WTC11 (cell line): ENCODE measurements around the gene HTR4. TPM values are rescaled to one million over a fixed set of nuclear protein-coding genes. Genes with fewer than 3 reads are reported as not detected.

ENCODE experiments used
- ATAC-seq: fragments of 200-7000 bp; cut with Tn5 transposase; 2 replicates; pipeline ENCODE4 v1.10.0; 2021; ENCODE audit warnings: mild to moderate bottlenecking, moderate library complexity
- CTCF ChIA-PET: fragments of 300-600 bp; sonication (Branson Sonifier 250); formaldehyde crosslinking; loops from one replicate; lab custom pipeline; 2021; ENCODE audit warnings: antibody characterized with exemption; lab: Charles Lee
- POLR2A ChIA-PET: fragments of 350-600 bp; sonication (Branson Sonifier 250); formaldehyde crosslinking; loops from one replicate; lab custom pipeline; 2021; ENCODE audit warnings: antibody characterized with exemption; lab: Charles Lee
- DNase-seq: peaks from one replicate; pipeline ENCODE4 v3.0.0; 2021; ENCODE audit warnings: low spot score
- H3K27ac Mint-ChIP-seq: 2 replicates; pipeline ENCODE4 v1.8.0; 2021; ENCODE audit warnings: mixed read lengths
- H3K27me3 Mint-ChIP-seq: 2 replicates; pipeline ENCODE4 v1.8.0; 2021; ENCODE audit warnings: low read depth, mild to moderate bottlenecking, moderate library complexity, mixed read lengths
- H3K36me3 Mint-ChIP-seq: 2 replicates; pipeline ENCODE4 v1.8.0; 2021; ENCODE audit warnings: mixed read lengths
- H3K4me1 Mint-ChIP-seq: 2 replicates; pipeline ENCODE4 v1.8.0; 2022; ENCODE audit warnings: mixed read lengths
- H3K4me3 Mint-ChIP-seq: 2 replicates; pipeline ENCODE4 v1.8.0; 2021; ENCODE audit warnings: mild to moderate bottlenecking, moderate library complexity, mixed read lengths
- H3K9me3 Mint-ChIP-seq: 2 replicates; pipeline ENCODE4 v1.8.0; 2021; ENCODE audit warnings: mixed read lengths
- AFF4 ChIP-seq: sonication (generic); formaldehyde crosslinking; IDR thresholded peaks from 2 replicates; pipeline ENCODE4 v1.8.1; 2023; ENCODE audit warnings: mild to moderate bottlenecking, missing genetic modification reagents, borderline replicate concordance
- FOXK1 ChIP-seq: sonication (generic); formaldehyde crosslinking; IDR thresholded peaks from 2 replicates; pipeline ENCODE4 v1.8.0; 2022; ENCODE audit warnings: mild to moderate bottlenecking, moderate library complexity, missing genetic modification reagents
- FOXP4 ChIP-seq: sonication (generic); formaldehyde crosslinking; IDR thresholded peaks from 2 replicates; pipeline ENCODE4 v1.8.0; 2022; ENCODE audit warnings: mild to moderate bottlenecking, missing genetic modification reagents
- GTF2I ChIP-seq: fragments of 250-450 bp; sonication (Bioruptor Pico); conservative IDR thresholded peaks from 2 replicates; pipeline ENCODE4 v1.4.0; 2021; ENCODE audit warnings: mild to moderate bottlenecking
- KAT7 ChIP-seq: sonication (generic); formaldehyde crosslinking; IDR thresholded peaks from 2 replicates; pipeline ENCODE4 v1.8.1; 2023; ENCODE audit warnings: missing genetic modification reagents, mild to moderate bottlenecking, borderline replicate concordance
- MXD4 ChIP-seq: fragments of 250-450 bp; sonication (Bioruptor Pico); IDR thresholded peaks from 2 replicates; pipeline ENCODE4 v1.8.0; 2021; ENCODE audit warnings: mild to moderate bottlenecking, moderate library complexity, borderline replicate concordance
- RELA ChIP-seq: sonication (generic); formaldehyde crosslinking; IDR thresholded peaks from 2 replicates; pipeline ENCODE4 v1.8.1; 2022; ENCODE audit warnings: missing genetic modification reagents, mild to moderate bottlenecking, borderline replicate concordance
- SMAD3 ChIP-seq: sonication (generic); formaldehyde crosslinking; IDR thresholded peaks from 2 replicates; pipeline ENCODE4 v1.8.0; 2022; ENCODE audit warnings: missing genetic modification reagents, mild to moderate bottlenecking, borderline replicate concordance
- SMAD4 ChIP-seq: sonication (generic); formaldehyde crosslinking; IDR thresholded peaks from 2 replicates; pipeline ENCODE4 v1.8.0; 2022; ENCODE audit warnings: mild to moderate bottlenecking, missing genetic modification reagents
- STAT6 ChIP-seq: sonication (generic); formaldehyde crosslinking; conservative IDR thresholded peaks from 2 replicates; pipeline ENCODE4 v1.8.1; 2023; ENCODE audit warnings: mild to moderate bottlenecking, low read depth, missing genetic modification reagents, moderate library complexity
- ZMAT4 ChIP-seq: fragments of 250-450 bp; sonication (Bioruptor Pico); IDR thresholded peaks from 2 replicates; pipeline ENCODE4 v1.9.0; 2021; ENCODE audit warnings: mild to moderate bottlenecking
- ZNF232 ChIP-seq: sonication (generic); formaldehyde crosslinking; IDR thresholded peaks from 2 replicates; pipeline ENCODE4 v1.8.0; 2022; ENCODE audit warnings: mild to moderate bottlenecking, missing genetic modification reagents
- ZNF512 ChIP-seq: sonication (generic); formaldehyde crosslinking; IDR thresholded peaks from 2 replicates; pipeline ENCODE4 v1.8.1; 2022; ENCODE audit warnings: missing genetic modification reagents, borderline replicate concordance
- total RNA-seq: library from RNA; stranded (reverse); gene quantifications from 3 replicates; pipeline ENCODE4 v1.2.3, GENCODE V29; 2021
- TF ChIP-seq, protein P1 (sequence below): sonication (generic); formaldehyde crosslinking; IDR thresholded peaks from 2 replicates; pipeline ENCODE4 v1.8.1; 2023; ENCODE audit warnings: mild to moderate bottlenecking, missing genetic modification reagents, moderate library complexity

HTR4 gene
- total RNA-seq, 1 experiment from 2014 or later: not detected

- DNase-seq (no peak), ATAC-seq (no peak)
- H3K27me3 Mint-ChIP-seq: peaks cover 56% of the 10 kb centered on the region
- CTCF ChIA-PET: interaction anchor here (3.4 kb wide), 1 partner anchor 246 kb away, joined by 15 read pairs; no protein-coding TSS in a partner anchor
- no peaks in the 10 kb centered on the region for H3K36me3 Mint-ChIP-seq
- no peak overlapping the region for H3K4me3 Mint-ChIP-seq
- peaks cover 7% of the 10 kb centered on the region for H3K4me1 Mint-ChIP-seq
- POLR2A ChIA-PET: no interaction called here
- no peaks in the 10 kb centered on the region for H3K9me3 Mint-ChIP-seq
- no peak overlapping the region for H3K27ac Mint-ChIP-seq
- no peak for TF ChIP-seq SMAD4 (CRISPR knock-in tag)
- TF ChIP-seq STAT6 (CRISPR knock-in tag): no peak
- TF ChIP-seq KAT7 (CRISPR knock-in tag): no peak
- no peak for TF ChIP-seq ZMAT4 (CRISPR knock-in tag)
- TF ChIP-seq FOXK1: no peak
- TF ChIP-seq RELA (CRISPR knock-in tag): no peak
- TF ChIP-seq MXD4: no peak
- TF ChIP-seq SMAD3: no peak
- TF ChIP-seq FOXP4 (CRISPR knock-in tag): no peak
These were observed 169.7 kb downstream of the HTR4 start for GRCh38 chr5:148484651-148485050.

GRCh38 chr5:148483750-148484149, 170.6 kb downstream of the HTR4 start:
- Mint-ChIP-seq H3K36me3 (no peaks in the 10 kb centered on the region), H3K4me1 (peaks cover 7% of the 10 kb centered on the region), H3K4me3 (no peak overlapping the region), H3K27me3 (peaks cover 47% of the 10 kb centered on the region), H3K9me3 (no peaks in the 10 kb centered on the region), H3K27ac (no peak overlapping the region)
- ATAC-seq: no peak
- DNase-seq: no peak
- ChIA-PET CTCF (interaction anchor here (0.8 to 3.4 kb wide), 4 partner anchors 10 to 247 kb away, joined by 5 to 15 read pairs (median 6); no protein-coding TSS in a partner anchor), POLR2A (no interaction called here)
- TF ChIP-seq ZNF232 (CRISPR knock-in tag) (no peak), FOXP4 (CRISPR knock-in tag) (no peak), GTF2I (CRISPR knock-in tag) (no peak), STAT6 (CRISPR knock-in tag) (no peak), AFF4 (CRISPR knock-in tag) (no peak), ZNF512 (CRISPR knock-in tag) (no peak)
- TF ChIP-seq, protein P1, sequence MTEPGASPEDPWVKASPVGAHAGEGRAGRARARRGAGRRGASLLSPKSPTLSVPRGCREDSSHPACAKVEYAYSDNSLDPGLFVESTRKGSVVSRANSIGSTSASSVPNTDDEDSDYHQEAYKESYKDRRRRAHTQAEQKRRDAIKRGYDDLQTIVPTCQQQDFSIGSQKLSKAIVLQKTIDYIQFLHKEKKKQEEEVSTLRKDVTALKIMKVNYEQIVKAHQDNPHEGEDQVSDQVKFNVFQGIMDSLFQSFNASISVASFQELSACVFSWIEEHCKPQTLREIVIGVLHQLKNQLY: no peak
